Central memory CD8-positive, alpha-beta T cell (primary cell): ENCODE measurements around the gene MIDN.

Experiments
- ATAC-seq: fragments of 150-1000 bp; cut with Tn5 transposase; replicated peaks from 2 replicates; pipeline ENCODE4 v1.10.0; 2022; ENCODE audit warnings: mild to moderate bottlenecking, moderate FRiP score, moderate number of reproducible peaks; ENCODE audit not compliant: poor library complexity, severe bottlenecking; ENCODE audit errors: extremely low read depth
- DNase-seq, 2 donors: peaks; one replicate each; pipeline ENCODE4 v3.0.0; 2021; ENCODE audit warnings: low spot score in 2 of 2
- H3K27ac Mint-ChIP-seq: one replicate; pipeline ENCODE4 v1.8.0; 2022; ENCODE audit warnings: low read depth, mild to moderate bottlenecking, moderate library complexity, mixed read lengths
- H3K27me3 Mint-ChIP-seq: one replicate; pipeline ENCODE4 v1.8.0; 2022; ENCODE audit warnings: mixed read lengths
- H3K36me3 Mint-ChIP-seq: one replicate; pipeline ENCODE4 v1.8.0; 2022; ENCODE audit warnings: mild to moderate bottlenecking, moderate library complexity, mixed read lengths; ENCODE audit not compliant: insufficient read depth
- H3K4me1 Mint-ChIP-seq: one replicate; pipeline ENCODE4 v1.8.0; 2022; ENCODE audit warnings: mixed read lengths
- H3K4me3 Mint-ChIP-seq: one replicate; pipeline ENCODE4 v1.8.0; 2022; ENCODE audit warnings: mild to moderate bottlenecking, moderate library complexity, mixed read lengths
- H3K9me3 Mint-ChIP-seq: one replicate; pipeline ENCODE4 v1.8.0; 2022; ENCODE audit warnings: mixed read lengths

The MIDN gene

GRCh38 chr19:1257475-1258162 is 9.2 kb downstream of the MIDN start:
- Mint-ChIP-seq H3K27ac (peak overlapping the region; percentile 100), H3K4me1 (peaks cover 45% of the 10 kb centered on the region), H3K9me3 (no peaks in the 10 kb centered on the region), H3K36me3 (peaks cover 77% of the 10 kb centered on the region), H3K27me3 (no peaks in the 10 kb centered on the region), H3K4me3 (peak overlapping the region; percentile 95)
- DNase-seq: no peak
- no peak for ATAC-seq

GRCh38 chr19:1258163-1258492 is 9.7 kb downstream of the MIDN start:
- H3K9me3 Mint-ChIP-seq: no peaks in the 10 kb centered on the region
- peak overlapping the region; percentile 95 for H3K4me3 Mint-ChIP-seq
- peaks cover 73% of the 10 kb centered on the region for H3K36me3 Mint-ChIP-seq
- H3K27me3 Mint-ChIP-seq: no peaks in the 10 kb centered on the region
- DNase-seq (no peak), ATAC-seq (no peak)
- peaks cover 50% of the 10 kb centered on the region for H3K4me1 Mint-ChIP-seq
- peak overlapping the region; percentile 100 for H3K27ac Mint-ChIP-seq

GRCh38 chr19:1258707-1259205 is 10.4 kb downstream of the MIDN start:
- Mint-ChIP-seq H3K36me3 (peaks cover 67% of the 10 kb centered on the region), H3K9me3 (no peaks in the 10 kb centered on the region), H3K27ac (peak overlapping the region; percentile 100), H3K4me1 (peaks cover 48% of the 10 kb centered on the region), H3K27me3 (no peaks in the 10 kb centered on the region), H3K4me3 (peak overlapping the region; percentile 95)
- no peak for DNase-seq
- peak; percentile 5 for ATAC-seq

- Mint-ChIP-seq H3K9me3 (no peaks in the 10 kb centered on the region), H3K36me3 (peaks cover 67% of the 10 kb centered on the region), H3K27ac (peak overlapping the region; percentile 100), H3K4me1 (peaks cover 48% of the 10 kb centered on the region), H3K27me3 (no peaks in the 10 kb centered on the region), H3K4me3 (peak overlapping the region; percentile 95)
- ATAC-seq (peak; percentile 40), DNase-seq (peak; percentile 61 to 68)
These were observed 11.0 kb downstream of the MIDN start for GRCh38 chr19:1259206-1259875.

GRCh38 chr19:1259876-1260748 is 11.7 kb downstream of the MIDN start:
- H3K9me3 Mint-ChIP-seq: no peaks in the 10 kb centered on the region
- peaks cover 59% of the 10 kb centered on the region for H3K36me3 Mint-ChIP-seq
- H3K4me1 Mint-ChIP-seq: peaks cover 55% of the 10 kb centered on the region
- H3K27ac Mint-ChIP-seq: peak overlapping the region; percentile 100
- DNase-seq (no peak), ATAC-seq (peak; percentile 10)
- peak overlapping the region; percentile 95 for H3K4me3 Mint-ChIP-seq
- no peaks in the 10 kb centered on the region for H3K27me3 Mint-ChIP-seq

- Mint-ChIP-seq H3K9me3 (no peaks in the 10 kb centered on the region), H3K36me3 (peaks cover 54% of the 10 kb centered on the region), H3K27me3 (no peaks in the 10 kb centered on the region), H3K27ac (peak overlapping the region; percentile 100), H3K4me1 (peaks cover 60% of the 10 kb centered on the region), H3K4me3 (peak overlapping the region; percentile 95)
- DNase-seq (peak; percentile 87 to 97), ATAC-seq (peak; percentile 79)
These were observed 12.6 kb downstream of the MIDN start for GRCh38 chr19:1260749-1261537.

- H3K4me1 Mint-ChIP-seq: peaks cover 62% of the 10 kb centered on the region
- H3K4me3 Mint-ChIP-seq: peak overlapping the region; percentile 95
- H3K9me3 Mint-ChIP-seq: no peaks in the 10 kb centered on the region
- no peak for DNase-seq
- H3K36me3 Mint-ChIP-seq: peaks cover 50% of the 10 kb centered on the region
- no peaks in the 10 kb centered on the region for H3K27me3 Mint-ChIP-seq
- peak overlapping the region; percentile 100 for H3K27ac Mint-ChIP-seq
- peak; percentile 1 for ATAC-seq
These were observed 13.1 kb downstream of the MIDN start for GRCh38 chr19:1261538-1261797.

- Mint-ChIP-seq H3K4me3 (peak overlapping the region; percentile 95), H3K27me3 (no peaks in the 10 kb centered on the region), H3K36me3 (peaks cover 46% of the 10 kb centered on the region), H3K9me3 (no peaks in the 10 kb centered on the region), H3K4me1 (peaks cover 62% of the 10 kb centered on the region), H3K27ac (peak overlapping the region; percentile 100)
- DNase-seq (peak in 1 of 2 donors; percentile 44), ATAC-seq (no peak)
These were observed 13.6 kb downstream of the MIDN start for GRCh38 chr19:1261798-1262622.

- H3K4me3 Mint-ChIP-seq: peak overlapping the region; percentile 95
- DNase-seq (no peak), ATAC-seq (no peak)
- H3K27me3 Mint-ChIP-seq: no peaks in the 10 kb centered on the region
- peak overlapping the region; percentile 100 for H3K27ac Mint-ChIP-seq
- peaks cover 64% of the 10 kb centered on the region for H3K4me1 Mint-ChIP-seq
- peaks cover 41% of the 10 kb centered on the region for H3K36me3 Mint-ChIP-seq
- H3K9me3 Mint-ChIP-seq: no peaks in the 10 kb centered on the region
These were observed 14.3 kb downstream of the MIDN start for GRCh38 chr19:1262623-1263123.

- H3K27ac Mint-ChIP-seq: peak overlapping the region; percentile 100
- ATAC-seq (no peak), DNase-seq (no peak)
- peak overlapping the region; percentile 95 for H3K4me3 Mint-ChIP-seq
- H3K27me3 Mint-ChIP-seq: no peaks in the 10 kb centered on the region
- H3K4me1 Mint-ChIP-seq: peaks cover 64% of the 10 kb centered on the region
- peaks cover 36% of the 10 kb centered on the region for H3K36me3 Mint-ChIP-seq
- H3K9me3 Mint-ChIP-seq: no peaks in the 10 kb centered on the region
These were observed 14.8 kb downstream of the MIDN start for GRCh38 chr19:1263188-1263587.

GRCh38 chr19:1264801-1265614 is 16.6 kb downstream of the MIDN start:
- Mint-ChIP-seq H3K27me3 (no peaks in the 10 kb centered on the region), H3K9me3 (no peaks in the 10 kb centered on the region), H3K4me1 (peaks cover 61% of the 10 kb centered on the region), H3K27ac (peak overlapping the region; percentile 25), H3K4me3 (peak overlapping the region; percentile 58), H3K36me3 (peaks cover 32% of the 10 kb centered on the region)
- DNase-seq: no peak
- ATAC-seq: no peak
